IgD-negative memory B cell (primary cell): ENCODE data around the gene HS3ST4. TPM values are rescaled to one million over a fixed set of nuclear protein-coding genes. Genes with fewer than 3 reads are reported as not detected.
"Not testable (repeated sequence)": the region's sequence is repeated elsewhere in the genome, so short reads cannot be mapped to it uniquely, and the experiment has no call there.

Source experiments
- H3K27ac Mint-ChIP-seq, 3 donors: one replicate each; pipeline ENCODE4 v1.8.0; 2020 to 2022; ENCODE audit warnings: mild to moderate bottlenecking in 3 of 3, mixed read lengths in 3 of 3, moderate library complexity in 1 of 3
- H3K27me3 Mint-ChIP-seq: one replicate; pipeline ENCODE4 v1.8.0; 2021; ENCODE audit warnings: mixed read lengths
- H3K36me3 Mint-ChIP-seq: one replicate; pipeline ENCODE4 v1.8.0; 2020; ENCODE audit warnings: mild to moderate bottlenecking, mixed read lengths
- H3K4me1 Mint-ChIP-seq, 3 donors: one replicate each; pipeline ENCODE4 v1.8.0; 2020 to 2022; ENCODE audit warnings: mixed read lengths in 3 of 3, mild to moderate bottlenecking in 1 of 3
- H3K4me3 Mint-ChIP-seq, 4 donors: one replicate each; pipeline ENCODE4 v1.8.0; 2020 to 2022; ENCODE audit warnings: mild to moderate bottlenecking in 4 of 4, mixed read lengths in 4 of 4, moderate library complexity in 3 of 4
- H3K9me3 Mint-ChIP-seq, 3 donors: one replicate each; pipeline ENCODE4 v1.8.0; 2020 to 2021; ENCODE audit warnings: mixed read lengths in 3 of 3, mild to moderate bottlenecking in 1 of 3
- polyA plus RNA-seq: library from polyadenylated mRNA; unstranded; fragments of 300-500 nt; fragmentation: Illumina TruSeq; gene quantifications from one replicate; pipeline ENCODE4 v1.2.3, GENCODE V29; 2021

The HS3ST4 gene
- polyA plus RNA-seq, 1 donor from 2014 or later = not detected

GRCh38 chr16:26078716-26079355, 387.1 kb downstream of the HS3ST4 start:
- H3K4me3 Mint-ChIP-seq = no peak overlapping the region
- H3K4me1 Mint-ChIP-seq = no peaks in the 10 kb centered on the region
- peaks cover 3% of the 10 kb centered on the region for H3K27me3 Mint-ChIP-seq
- no peak overlapping the region for H3K27ac Mint-ChIP-seq
- H3K9me3 Mint-ChIP-seq = peaks cover 2 to 9% (median 9%) of the 10 kb centered on the region in 3 donors
- no peaks in the 10 kb centered on the region for H3K36me3 Mint-ChIP-seq

- H3K27ac Mint-ChIP-seq = no peak overlapping the region
- peaks cover 2% of the 10 kb centered on the region for H3K36me3 Mint-ChIP-seq
- no peak overlapping the region for H3K4me3 Mint-ChIP-seq
- no peaks in the 10 kb centered on the region for H3K4me1 Mint-ChIP-seq
- H3K27me3 Mint-ChIP-seq = no peaks in the 10 kb centered on the region
- H3K9me3 Mint-ChIP-seq = peaks cover 0 to 7% (median 5%) of the 10 kb centered on the region in 3 donors
Measured at GRCh38 chr16:26087091-26087490, 395.3 kb downstream of the HS3ST4 start.

DNA sequence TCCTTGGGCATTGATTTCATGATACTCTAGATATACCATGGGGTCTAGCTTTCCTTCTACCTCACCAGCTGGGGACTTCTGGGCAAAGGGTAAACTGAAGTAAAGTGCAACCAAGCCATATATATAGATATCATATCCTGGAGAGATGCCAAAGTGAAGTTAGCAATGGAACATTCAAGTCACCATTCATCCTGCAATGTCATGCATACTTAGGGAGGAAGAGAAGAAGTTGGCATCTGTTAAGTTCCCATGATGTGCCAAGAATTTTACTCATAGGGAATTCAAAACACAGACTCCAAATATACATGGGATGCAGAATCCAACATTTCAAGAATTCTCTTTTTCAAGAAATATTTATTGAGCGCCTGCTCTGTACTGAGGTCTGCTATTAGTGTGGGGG, 399.8 kb downstream of the HS3ST4 start:
- Mint-ChIP-seq H3K4me1 (no peaks in the 10 kb centered on the region), H3K9me3 (peaks cover 3 to 5% (median 4%) of the 10 kb centered on the region in 3 donors), H3K27ac (no peak overlapping the region), H3K36me3 (peaks cover 2% of the 10 kb centered on the region), H3K4me3 (no peak overlapping the region), H3K27me3 (no peaks in the 10 kb centered on the region)

- H3K36me3 Mint-ChIP-seq, H3K27ac Mint-ChIP-seq, H3K27me3 Mint-ChIP-seq, H3K4me3 Mint-ChIP-seq, H3K4me1 Mint-ChIP-seq: not testable (repeated sequence)
- H3K9me3 Mint-ChIP-seq = peaks cover 5 to 17% (median 7%) of the 10 kb centered on the region in 3 donors
Measured at GRCh38 chr16:26098206-26098605, 406.4 kb downstream of the HS3ST4 start.

DNA sequence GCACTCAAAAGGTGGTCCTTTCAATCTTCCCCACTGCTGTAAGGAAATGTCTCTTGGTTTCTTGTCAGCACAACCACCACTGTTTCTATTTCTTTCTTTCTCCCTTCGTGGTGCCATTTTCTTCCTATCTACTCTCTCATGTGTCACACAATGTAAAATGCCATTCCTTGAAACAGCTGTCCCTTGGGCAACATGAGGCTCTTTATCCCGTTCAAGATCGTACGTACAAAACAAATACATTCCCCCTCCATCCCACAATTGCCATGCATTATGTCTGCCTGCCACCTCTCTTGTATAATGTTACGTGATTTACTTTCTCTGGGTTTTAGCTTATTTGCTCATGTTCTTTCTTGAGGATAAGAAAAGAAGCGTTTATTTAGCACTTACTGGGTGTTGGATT, 410.6 kb downstream of the HS3ST4 start:
- H3K4me3 Mint-ChIP-seq = no peak overlapping the region
- peaks cover 4 to 17% (median 8%) of the 10 kb centered on the region in 3 donors for H3K9me3 Mint-ChIP-seq
- H3K27ac Mint-ChIP-seq = no peak overlapping the region
- no peaks in the 10 kb centered on the region for H3K36me3 Mint-ChIP-seq
- peaks cover 0 to 2% (median 0%) of the 10 kb centered on the region in 3 donors for H3K4me1 Mint-ChIP-seq
- no peaks in the 10 kb centered on the region for H3K27me3 Mint-ChIP-seq

DNA sequence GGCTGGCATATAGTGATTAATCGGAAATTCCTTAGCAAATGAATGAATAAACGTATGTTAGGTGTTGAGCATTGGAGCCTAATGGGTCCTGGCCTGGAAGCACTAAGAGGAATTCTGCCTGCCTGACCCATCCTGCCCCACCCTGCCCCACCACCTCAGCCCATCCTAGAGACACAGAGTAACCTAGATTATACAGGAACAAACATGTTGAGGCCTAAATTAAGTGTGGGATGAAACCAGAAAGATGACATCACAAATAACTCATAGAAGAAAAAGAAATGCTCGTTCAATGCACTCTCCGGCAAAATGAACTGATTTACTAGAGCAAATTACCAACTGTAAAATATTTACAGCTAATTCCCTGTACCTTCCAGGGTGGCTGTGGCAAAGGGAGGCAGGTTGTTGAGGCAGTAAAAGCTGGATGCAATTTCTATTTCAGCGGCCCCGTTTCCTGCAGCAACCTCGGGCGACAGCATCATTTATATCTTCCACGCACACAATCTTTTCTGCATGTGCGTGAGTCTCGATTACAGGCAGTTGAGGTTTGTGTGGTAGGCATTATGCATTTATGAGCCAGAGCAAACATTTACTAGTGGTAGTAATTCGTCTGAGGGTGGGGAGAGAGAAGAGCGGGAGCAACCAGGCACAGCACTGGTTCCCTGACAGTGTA, 417.2 kb downstream of the HS3ST4 start:
- H3K4me1 Mint-ChIP-seq = no peaks in the 10 kb centered on the region
- H3K27me3 Mint-ChIP-seq = no peaks in the 10 kb centered on the region
- no peak overlapping the region for H3K27ac Mint-ChIP-seq
- H3K36me3 Mint-ChIP-seq = no peaks in the 10 kb centered on the region
- no peak overlapping the region for H3K4me3 Mint-ChIP-seq
- H3K9me3 Mint-ChIP-seq = peaks cover 4 to 9% (median 5%) of the 10 kb centered on the region in 3 donors

DNA sequence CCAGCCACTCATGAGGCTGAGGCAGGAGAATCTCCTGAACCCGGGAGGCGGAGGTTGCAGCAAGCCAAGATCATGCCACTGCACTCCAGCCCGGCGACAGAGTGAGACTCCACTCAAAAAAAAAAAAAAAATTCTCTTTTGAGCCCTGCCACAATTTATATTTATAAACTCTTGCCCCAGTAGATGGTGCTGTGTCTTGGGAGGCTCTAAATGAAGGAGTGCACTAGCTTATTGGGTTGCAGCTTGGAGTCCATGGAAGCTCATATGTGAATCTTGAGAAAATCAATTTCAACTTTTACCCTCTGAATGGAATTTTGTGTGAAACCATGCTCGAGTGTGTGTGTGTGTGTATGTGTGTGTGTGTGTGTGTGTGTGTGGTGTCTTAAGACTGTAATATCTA, 420.1 kb downstream of the HS3ST4 start:
- Mint-ChIP-seq H3K4me1 (no peaks in the 10 kb centered on the region), H3K27ac (no peak overlapping the region), H3K9me3 (peaks cover 1 to 4% (median 4%) of the 10 kb centered on the region in 3 donors), H3K36me3 (no peaks in the 10 kb centered on the region), H3K4me3 (no peak overlapping the region), H3K27me3 (no peaks in the 10 kb centered on the region)

DNA sequence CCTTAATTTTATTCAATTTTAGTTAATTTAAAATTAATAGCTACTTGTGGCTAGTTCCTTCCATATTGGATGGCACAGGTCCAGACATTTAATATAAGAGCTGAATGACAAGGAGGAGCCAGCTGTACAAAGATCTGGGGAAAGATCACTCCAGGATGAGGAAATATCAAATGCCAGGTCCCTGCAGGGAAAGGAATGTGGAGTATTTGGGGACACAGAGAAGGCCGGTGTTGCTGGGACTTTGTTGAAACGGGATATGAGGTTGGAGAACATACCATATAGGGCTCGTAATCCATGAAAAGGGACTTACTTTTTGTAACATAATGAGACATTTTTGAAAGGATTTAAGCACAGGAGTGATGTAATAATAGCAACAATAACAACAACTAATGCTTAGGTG, 426.8 kb downstream of the HS3ST4 start:
- Mint-ChIP-seq H3K27me3 (no peaks in the 10 kb centered on the region), H3K9me3 (peaks cover under 1 to 3% (median 3%) of the 10 kb centered on the region in 3 donors), H3K27ac (no peak overlapping the region), H3K4me3 (no peak overlapping the region), H3K36me3 (no peaks in the 10 kb centered on the region), H3K4me1 (no peaks in the 10 kb centered on the region)

DNA sequence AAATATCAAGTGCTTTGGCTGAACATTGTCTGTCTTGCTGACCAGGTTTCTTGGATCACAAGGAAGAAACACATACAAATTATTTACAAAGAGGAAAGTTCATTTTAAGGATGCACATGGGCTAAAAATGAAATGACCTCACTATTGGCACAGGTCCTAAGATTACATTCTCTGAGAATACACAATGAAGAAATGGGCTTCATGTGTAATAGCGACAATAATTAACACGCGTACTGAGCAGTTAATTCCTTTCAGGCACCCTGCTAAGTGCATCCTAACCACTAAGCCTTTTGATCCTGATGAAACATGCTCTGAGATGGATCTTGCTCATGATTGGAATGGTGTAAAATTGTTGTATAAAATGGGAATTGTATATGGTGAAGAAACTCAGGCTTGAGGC, 429.0 kb downstream of the HS3ST4 start:
- Mint-ChIP-seq H3K36me3 (no peaks in the 10 kb centered on the region), H3K27me3 (no peaks in the 10 kb centered on the region), H3K4me3 (no peak overlapping the region), H3K27ac (peak overlapping the region in 1 of 3 donors; percentile 1), H3K4me1 (no peaks in the 10 kb centered on the region), H3K9me3 (no peaks in the 10 kb centered on the region)

GRCh38 chr16:26128296-26128695, 436.5 kb downstream of the HS3ST4 start:
- Mint-ChIP-seq H3K4me1 (no peaks in the 10 kb centered on the region), H3K27ac (no peak overlapping the region), H3K4me3 (no peak overlapping the region), H3K9me3 (peaks cover 0 to 1% (median 0%) of the 10 kb centered on the region in 3 donors), H3K36me3 (peaks cover 2% of the 10 kb centered on the region), H3K27me3 (peaks cover 1% of the 10 kb centered on the region)

GRCh38 chr16:26129997-26130396, 438.2 kb downstream of the HS3ST4 start:
- Mint-ChIP-seq H3K9me3 (peaks cover 0 to 1% (median 0%) of the 10 kb centered on the region in 3 donors), H3K4me3 (no peak overlapping the region)

GRCh38 chr16:26133416-26134093, 441.8 kb downstream of the HS3ST4 start:
- no peak overlapping the region for H3K4me3 Mint-ChIP-seq
- H3K4me1 Mint-ChIP-seq = no peaks in the 10 kb centered on the region
- no peaks in the 10 kb centered on the region for H3K27me3 Mint-ChIP-seq
- no peak overlapping the region for H3K27ac Mint-ChIP-seq
- no peaks in the 10 kb centered on the region for H3K9me3 Mint-ChIP-seq
- H3K36me3 Mint-ChIP-seq = no peaks in the 10 kb centered on the region

More at GRCh38 chr16:26129997-26130396, 438.2 kb downstream of the HS3ST4 start:
- Mint-ChIP-seq H3K4me1 (no peaks in the 10 kb centered on the region), H3K27ac (no peak overlapping the region), H3K36me3 (peaks cover 2% of the 10 kb centered on the region), H3K27me3 (peaks cover 1% of the 10 kb centered on the region)

DNA sequence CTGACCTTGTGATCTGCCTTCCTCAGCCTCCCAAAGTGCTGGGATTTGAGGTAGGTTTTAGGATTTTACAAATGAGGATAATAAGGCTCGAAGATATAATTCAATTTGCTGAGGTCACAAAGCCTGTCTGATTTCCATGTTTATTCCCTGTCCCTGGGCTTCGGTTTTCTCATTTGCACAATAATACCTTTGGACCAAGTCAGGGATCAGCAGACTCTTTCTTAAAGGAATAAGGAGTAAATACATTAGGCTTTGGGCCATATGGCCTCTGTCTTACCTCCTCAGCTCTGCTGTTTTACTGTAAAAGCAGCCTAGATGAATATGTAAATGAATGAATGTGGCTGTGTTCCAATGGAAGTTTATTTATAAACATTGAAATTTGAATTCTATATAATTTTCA, 442.8 kb downstream of the HS3ST4 start:
- Mint-ChIP-seq H3K27ac (no peak overlapping the region), H3K4me3 (no peak overlapping the region), H3K9me3 (no peaks in the 10 kb centered on the region), H3K36me3 (no peaks in the 10 kb centered on the region), H3K4me1 (no peaks in the 10 kb centered on the region), H3K27me3 (no peaks in the 10 kb centered on the region)

DNA sequence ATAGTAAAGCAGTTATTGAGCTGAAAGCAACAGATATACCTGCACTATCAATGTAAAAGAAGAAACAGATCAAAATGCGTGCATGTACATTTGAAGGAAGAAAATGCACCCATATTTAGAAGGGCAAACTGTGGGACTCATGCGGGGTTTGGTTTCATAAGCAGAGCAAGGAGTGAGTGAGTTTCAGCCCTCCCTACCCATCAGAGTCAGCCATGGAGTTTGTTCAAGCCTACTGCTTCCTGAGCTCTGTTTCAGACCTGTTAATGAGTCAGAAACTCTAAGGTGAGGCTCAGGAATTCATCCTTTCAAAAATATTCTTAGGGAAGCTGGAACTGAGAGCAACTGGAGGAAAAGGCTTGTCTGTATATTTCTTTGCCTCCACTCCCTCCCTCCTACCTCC, 446.2 kb downstream of the HS3ST4 start:
- Mint-ChIP-seq H3K4me1 (no peaks in the 10 kb centered on the region), H3K27me3 (no peaks in the 10 kb centered on the region), H3K4me3 (no peak overlapping the region), H3K36me3 (no peaks in the 10 kb centered on the region), H3K9me3 (no peaks in the 10 kb centered on the region), H3K27ac (no peak overlapping the region)

DNA sequence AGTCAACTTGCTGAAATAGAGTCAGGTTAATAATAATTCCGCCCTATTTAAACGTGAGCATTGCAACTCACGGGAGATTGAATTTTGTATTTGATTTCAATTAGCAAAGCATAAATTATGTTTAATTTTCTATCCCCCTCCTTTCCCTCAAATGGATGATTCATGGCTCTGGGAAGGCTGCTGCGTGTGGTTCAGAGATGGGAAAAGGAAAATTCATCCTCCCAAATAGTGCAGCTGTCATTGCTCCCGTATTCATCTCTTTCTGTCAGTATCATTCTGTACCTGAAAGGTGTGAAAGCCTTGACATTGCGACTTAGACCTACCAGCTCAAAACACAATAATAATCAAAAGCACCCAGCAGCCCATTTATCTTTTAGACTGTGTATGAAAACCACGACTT, 447.3 kb downstream of the HS3ST4 start:
- Mint-ChIP-seq H3K27me3 (no peaks in the 10 kb centered on the region), H3K27ac (no peak overlapping the region)

More for the DNA sequence above, 447.3 kb downstream of the HS3ST4 start:
- Mint-ChIP-seq H3K4me3 (no peak overlapping the region), H3K4me1 (no peaks in the 10 kb centered on the region), H3K36me3 (no peaks in the 10 kb centered on the region), H3K9me3 (peaks cover 0 to 3% (median 2%) of the 10 kb centered on the region in 3 donors)
